ENCODE measurements around the gene FNTB. TPM values are rescaled to one million over a fixed set of nuclear protein-coding genes. Genes with fewer than 3 reads are reported as not detected.

Gene FNTB
- polyA plus RNA-seq, result 4.8 TPM

GRCh38 chr14:64986648-64987437 is at the start of gene FNTB:
Gene FNTB (plus strand): TSS chr14:64986895. CDS start chr14:64986954, 59 bp downstream.
- Mint-ChIP-seq H3K4me1 (peaks cover 22 to 33% (median 33%) of the 10 kb centered on the region in 3 donors), H3K4me3 (peak within 1 kb of the TSS; percentile 91 to 99 (median 96)), H3K36me3 (no peaks in the 10 kb centered on the region), H3K9me3 (no peaks in the 10 kb centered on the region), H3K27ac (peak within 1 kb of the TSS; percentile 86 to 96 (median 90)), H3K27me3 (peaks cover 8% of the 10 kb centered on the region)

- Mint-ChIP-seq H3K9me3 (no peaks in the 10 kb centered on the region), H3K4me1 (peaks cover 2 to 8% (median 6%) of the 10 kb centered on the region in 3 donors), H3K27me3 (no peaks in the 10 kb centered on the region), H3K36me3 (peaks cover 7% of the 10 kb centered on the region), H3K4me3 (no peak overlapping the region), H3K27ac (peak overlapping the region in 2 of 3 donors; percentile 41 to 82)
These were observed 49.4 kb upstream of the FNTB start for GRCh38 chr14:64937171-64937820.

GRCh38 chr14:64937821-64938193 is 48.9 kb upstream of the FNTB start:
- peaks cover 2 to 8% (median 8%) of the 10 kb centered on the region in 3 donors for H3K4me1 Mint-ChIP-seq
- no peaks in the 10 kb centered on the region for H3K9me3 Mint-ChIP-seq
- H3K36me3 Mint-ChIP-seq, result peaks cover 7% of the 10 kb centered on the region
- H3K4me3 Mint-ChIP-seq, result no peak overlapping the region
- H3K27ac Mint-ChIP-seq, result peak overlapping the region in 1 of 3 donors; percentile 82
- H3K27me3 Mint-ChIP-seq, result no peaks in the 10 kb centered on the region

- no peaks in the 10 kb centered on the region for H3K27me3 Mint-ChIP-seq
- H3K4me1 Mint-ChIP-seq, result peaks cover 8 to 15% (median 12%) of the 10 kb centered on the region in 3 donors
- peaks cover 9% of the 10 kb centered on the region for H3K36me3 Mint-ChIP-seq
- H3K9me3 Mint-ChIP-seq, result no peaks in the 10 kb centered on the region
- no peak overlapping the region for H3K4me3 Mint-ChIP-seq
- H3K27ac Mint-ChIP-seq, result peak overlapping the region in 2 of 3 donors; percentile 26 to 77
These were observed 47.5 kb upstream of the FNTB start for GRCh38 chr14:64938972-64939816.

GRCh38 chr14:64939817-64940190 is 46.9 kb upstream of the FNTB start:
- no peaks in the 10 kb centered on the region for H3K27me3 Mint-ChIP-seq

GRCh38 chr14:64940336-64940910 is 46.3 kb upstream of the FNTB start:
- Mint-ChIP-seq H3K36me3 (peaks cover 9% of the 10 kb centered on the region), H3K4me1 (peaks cover 11 to 18% (median 12%) of the 10 kb centered on the region in 3 donors), H3K27ac (peak overlapping the region in 2 of 3 donors; percentile 10 to 46), H3K9me3 (no peaks in the 10 kb centered on the region), H3K4me3 (peak overlapping the region in 1 of 4 donors; percentile 47), H3K27me3 (no peaks in the 10 kb centered on the region)

More at GRCh38 chr14:64939817-64940190, 46.9 kb upstream of the FNTB start:
- H3K27ac Mint-ChIP-seq, result peak overlapping the region in 2 of 3 donors; percentile 46 to 77
- H3K36me3 Mint-ChIP-seq, result peaks cover 9% of the 10 kb centered on the region
- peaks cover 11 to 18% (median 12%) of the 10 kb centered on the region in 3 donors for H3K4me1 Mint-ChIP-seq
- no peak overlapping the region for H3K4me3 Mint-ChIP-seq
- H3K9me3 Mint-ChIP-seq, result no peaks in the 10 kb centered on the region

GRCh38 chr14:64942531-64943111 is 44.1 kb upstream of the FNTB start, which contains the start of gene GPX2:
Gene GPX2 (minus strand): TSS chr14:64942745. CDS start chr14:64942726, 19 bp downstream.
- Mint-ChIP-seq H3K27me3 (no peaks in the 10 kb centered on the region), H3K27ac (peak within 1 kb of the TSS in 2 of 3 donors; percentile 81 to 96), H3K9me3 (no peaks in the 10 kb centered on the region), H3K4me1 (peaks cover 12 to 18% (median 13%) of the 10 kb centered on the region in 3 donors), H3K4me3 (peak within 1 kb of the TSS in 1 of 4 donors; percentile 22), H3K36me3 (peaks cover 14% of the 10 kb centered on the region)

GRCh38 chr14:64943556-64943955 is 43.1 kb upstream of the FNTB start:
- Mint-ChIP-seq H3K4me3 (peak overlapping the region in 1 of 4 donors; percentile 22), H3K27me3 (no peaks in the 10 kb centered on the region)

GRCh38 chr14:64944041-64944440 is 42.7 kb upstream of the FNTB start:
- Mint-ChIP-seq H3K36me3 (peaks cover 11% of the 10 kb centered on the region), H3K9me3 (no peaks in the 10 kb centered on the region), H3K4me1 (peaks cover 11 to 16% (median 12%) of the 10 kb centered on the region in 3 donors), H3K27me3 (no peaks in the 10 kb centered on the region), H3K27ac (peak overlapping the region in 1 of 3 donors; percentile 67), H3K4me3 (no peak overlapping the region)

More at GRCh38 chr14:64943556-64943955, 43.1 kb upstream of the FNTB start:
- Mint-ChIP-seq H3K36me3 (peaks cover 15% of the 10 kb centered on the region), H3K4me1 (peaks cover 11 to 16% (median 12%) of the 10 kb centered on the region in 3 donors), H3K9me3 (no peaks in the 10 kb centered on the region), H3K27ac (peak overlapping the region in 2 of 3 donors; percentile 16 to 53)

- peak overlapping the region in 2 of 3 donors; percentile 27 to 67 for H3K27ac Mint-ChIP-seq
These were observed 41.8 kb upstream of the FNTB start for GRCh38 chr14:64944861-64945260.

GRCh38 chr14:64945431-64946178 is 41.1 kb upstream of the FNTB start:
- Mint-ChIP-seq H3K9me3 (no peaks in the 10 kb centered on the region), H3K36me3 (peaks cover 15% of the 10 kb centered on the region), H3K4me1 (peaks cover 12 to 16% (median 12%) of the 10 kb centered on the region in 3 donors), H3K27ac (peak overlapping the region in 1 of 3 donors; percentile 24), H3K27me3 (no peaks in the 10 kb centered on the region), H3K4me3 (peak overlapping the region in 1 of 4 donors; percentile 10)

More at GRCh38 chr14:64944861-64945260, 41.8 kb upstream of the FNTB start:
- Mint-ChIP-seq H3K9me3 (no peaks in the 10 kb centered on the region), H3K36me3 (peaks cover 13% of the 10 kb centered on the region), H3K4me3 (no peak overlapping the region), H3K4me1 (peaks cover 12 to 16% (median 13%) of the 10 kb centered on the region in 3 donors), H3K27me3 (no peaks in the 10 kb centered on the region)

GRCh38 chr14:64946310-64947045 is 40.2 kb upstream of the FNTB start:
- peaks cover 10 to 16% (median 12%) of the 10 kb centered on the region in 3 donors for H3K4me1 Mint-ChIP-seq
- H3K9me3 Mint-ChIP-seq, result no peaks in the 10 kb centered on the region
- H3K36me3 Mint-ChIP-seq, result peaks cover 16% of the 10 kb centered on the region
- H3K27me3 Mint-ChIP-seq, result no peaks in the 10 kb centered on the region
- H3K27ac Mint-ChIP-seq, result peak overlapping the region in 1 of 3 donors; percentile 4
- no peak overlapping the region for H3K4me3 Mint-ChIP-seq

All from IgD-negative memory B cell (primary cell).